ENCODE results near the gene NAA10. TPM values are rescaled to one million over a fixed set of nuclear protein-coding genes. Genes with fewer than 3 reads are reported as not detected.

Gene NAA10
- polyA plus RNA-seq (2013, experiment 1 of 2): 94.9 TPM
- 91.4 TPM for polyA plus RNA-seq (2013, experiment 2 of 2)

DNA sequence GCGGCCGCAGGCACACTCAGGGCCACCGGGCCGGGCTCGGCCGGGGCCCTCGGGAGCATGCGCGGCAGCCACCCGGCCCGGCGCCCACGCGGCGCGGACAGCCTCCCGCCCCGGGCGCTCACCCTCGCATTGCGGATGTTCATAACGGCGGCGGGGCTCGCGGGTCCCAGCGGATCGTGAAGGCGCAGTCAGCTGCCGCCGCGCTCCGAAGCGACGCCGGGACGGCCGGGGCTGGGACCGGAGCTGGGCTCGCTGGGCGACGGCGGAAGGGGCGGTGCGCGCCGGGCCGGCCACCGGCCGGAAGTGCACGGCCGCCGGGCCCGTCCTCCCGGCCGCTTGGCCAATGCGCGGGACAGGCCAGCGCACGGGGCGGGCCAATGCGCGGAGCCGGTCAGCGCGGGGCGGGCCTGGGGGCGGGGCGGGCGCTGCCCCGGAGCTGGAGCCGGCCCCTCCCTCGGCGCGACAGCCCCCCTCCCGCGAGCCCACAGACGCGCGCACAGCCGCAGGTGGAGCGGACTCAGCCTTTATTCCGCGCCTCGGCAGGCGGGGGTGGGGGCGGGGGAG, at the start of gene NAA10:
Gene NAA10, minus strand, starts transcription at position 276 of the 564 bp plus-strand sequence. Its CDS starts 133 bp downstream, at position 143.
- Histone ChIP-seq H2BK120ac (ENCODE audit: low read depth, low read length) (no peak within 1 kb of the TSS), H3K4me2 (ENCODE audit: insufficient read depth, low read length, poor library complexity, severe bottlenecking) (peak within 1 kb of the TSS; percentile 62), H2BK12ac (ENCODE audit: low read length) (no peak within 1 kb of the TSS), H3K36me3 (replicated peaks in 1 of 2; ENCODE audit: control insufficient read depth in 2 of 2, insufficient read depth in 2 of 2, low read length in 2 of 2) (peaks cover 10 to 32% of the 10 kb centered on the region in 2 donors), H2BK5ac (ENCODE audit: low read length) (peak within 1 kb of the TSS; percentile 53), H2AFZ (ENCODE audit: low read length) (peak within 1 kb of the TSS; percentile 56), H4K8ac (ENCODE audit: low read depth, low read length) (no peak within 1 kb of the TSS), H3K18ac (ENCODE audit: low read length) (peak within 1 kb of the TSS; percentile 71), H3K23ac (ENCODE audit: low read depth, low read length, poor library complexity) (peak within 1 kb of the TSS; percentile 65), H3K4me1 (ENCODE audit: control insufficient read depth in 2 of 2, insufficient read depth in 1 of 2, low read depth in 1 of 2, low read length in 2 of 2) (peaks cover 0 to 4% of the 10 kb centered on the region in 2 donors), H2BK15ac (ENCODE audit: low read length) (no peak within 1 kb of the TSS), H3K4ac (ENCODE audit: low read length) (no peak within 1 kb of the TSS), H3K4me3 (ENCODE audit: low read length in 2 of 2) (peak within 1 kb of the TSS; percentile 75 to 93), H3K14ac (ENCODE audit: low read length) (no peak within 1 kb of the TSS), H3K79me1 (ENCODE audit: low read depth, low read length) (peaks cover 6% of the 10 kb centered on the region), H2AK5ac (ENCODE audit: low read depth, low read length) (no peak within 1 kb of the TSS), H3K9ac (ENCODE audit: low read depth, low read length, poor library complexity) (peak within 1 kb of the TSS; percentile 90), H3K27me3 (ENCODE audit: control insufficient read depth in 3 of 3, insufficient read depth in 3 of 3, low read depth in 1 of 3, low read length in 3 of 3) (peaks cover 0 to 31% (median 0%) of the 10 kb centered on the region in 3 experiments), H3K27ac (replicated peaks; ENCODE audit: low read length) (no peak within 1 kb of the TSS), H4K91ac (ENCODE audit: low read depth, low read length, poor library complexity) (no peak within 1 kb of the TSS), H3K9me3 (replicated peaks in 1 of 2; ENCODE audit: control insufficient read depth in 2 of 2, insufficient read depth in 1 of 2, low read depth in 1 of 2, low read length in 2 of 2) (no peaks in the 10 kb centered on the region)
- DNase-seq (ENCODE audit: low spot score): peak; percentile 50
- WGBS, 2 donors (ENCODE audit: extremely low coverage in 2 of 2, insufficient read length in 2 of 2, insufficient replicate concordance in 1 of 2): no CpG with 5 or more reads among the region's 87 CpGs

DNA sequence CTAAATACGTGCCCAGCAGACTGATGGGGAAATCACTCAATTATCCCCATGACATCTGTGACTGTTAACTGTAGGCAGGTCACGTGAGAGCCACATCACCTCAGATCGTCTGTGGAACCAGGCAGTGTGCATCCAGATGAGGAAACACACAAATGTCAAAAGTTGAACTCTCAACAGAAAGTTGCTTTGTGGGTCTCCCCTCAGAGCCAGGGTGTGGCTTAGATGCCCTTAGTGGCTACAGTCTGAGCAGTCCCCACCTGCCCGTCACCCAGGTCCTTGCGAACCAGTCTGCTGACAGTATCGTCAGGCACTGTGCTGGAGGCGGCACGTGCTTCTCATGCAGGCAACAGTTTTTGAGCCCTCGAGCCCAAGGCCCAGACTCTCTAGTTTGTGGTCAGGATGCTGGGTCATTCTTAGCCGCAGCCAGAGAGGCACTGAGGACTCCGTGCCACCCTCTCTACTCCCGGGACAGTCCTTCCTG, 48.5 kb upstream of the NAA10 start:
- H4K91ac ChIP-seq (ENCODE audit: low read depth, low read length, poor library complexity): no peak overlapping the region
- H2BK12ac ChIP-seq (ENCODE audit: low read length): no peak overlapping the region
- H3K9ac ChIP-seq (ENCODE audit: low read depth, low read length, poor library complexity): no peak overlapping the region
- H3K4me3 ChIP-seq (ENCODE audit: low read length in 2 of 2): no peak overlapping the region
- no peak overlapping the region for H3K23ac ChIP-seq (ENCODE audit: low read depth, low read length, poor library complexity)
- peaks cover 0 to 36% (median 0%) of the 10 kb centered on the region in 3 experiments for H3K27me3 ChIP-seq (ENCODE audit: control insufficient read depth in 3 of 3, insufficient read depth in 3 of 3, low read depth in 1 of 3, low read length in 3 of 3)
- no peak overlapping the region for H4K8ac ChIP-seq (ENCODE audit: low read depth, low read length)
- H3K27ac ChIP-seq (replicated peaks; ENCODE audit: low read length): no peak overlapping the region
- no peaks in the 10 kb centered on the region for H3K9me3 ChIP-seq (replicated peaks in 1 of 2; ENCODE audit: control insufficient read depth in 2 of 2, insufficient read depth in 1 of 2, low read depth in 1 of 2, low read length in 2 of 2)
- no peak overlapping the region for H3K18ac ChIP-seq (ENCODE audit: low read length)
- no peak overlapping the region for H2BK5ac ChIP-seq (ENCODE audit: low read length)
- no peak for DNase-seq (ENCODE audit: low spot score)
- no peak overlapping the region for H2BK120ac ChIP-seq (ENCODE audit: low read depth, low read length)
- H3K4ac ChIP-seq (ENCODE audit: low read length): no peak overlapping the region
- H3K4me2 ChIP-seq (ENCODE audit: insufficient read depth, low read length, poor library complexity, severe bottlenecking): no peak overlapping the region
- no peaks in the 10 kb centered on the region for H3K36me3 ChIP-seq (replicated peaks in 1 of 2; ENCODE audit: control insufficient read depth in 2 of 2, insufficient read depth in 2 of 2, low read length in 2 of 2)
- H2BK15ac ChIP-seq (ENCODE audit: low read length): no peak overlapping the region
- no peak overlapping the region for H3K14ac ChIP-seq (ENCODE audit: low read length)
- peaks cover 1 to 3% of the 10 kb centered on the region in 2 donors for H3K4me1 ChIP-seq (ENCODE audit: control insufficient read depth in 2 of 2, insufficient read depth in 1 of 2, low read depth in 1 of 2, low read length in 2 of 2)
- H3K79me1 ChIP-seq (ENCODE audit: low read depth, low read length): no peaks in the 10 kb centered on the region
- H2AK5ac ChIP-seq (ENCODE audit: low read depth, low read length): no peak overlapping the region
- no CpG with 5 or more reads among the region's 12 CpGs for WGBS, 2 donors (ENCODE audit: extremely low coverage in 2 of 2, insufficient read length in 2 of 2, insufficient replicate concordance in 1 of 2)
- H2AFZ ChIP-seq (ENCODE audit: low read length): no peak overlapping the region

DNA sequence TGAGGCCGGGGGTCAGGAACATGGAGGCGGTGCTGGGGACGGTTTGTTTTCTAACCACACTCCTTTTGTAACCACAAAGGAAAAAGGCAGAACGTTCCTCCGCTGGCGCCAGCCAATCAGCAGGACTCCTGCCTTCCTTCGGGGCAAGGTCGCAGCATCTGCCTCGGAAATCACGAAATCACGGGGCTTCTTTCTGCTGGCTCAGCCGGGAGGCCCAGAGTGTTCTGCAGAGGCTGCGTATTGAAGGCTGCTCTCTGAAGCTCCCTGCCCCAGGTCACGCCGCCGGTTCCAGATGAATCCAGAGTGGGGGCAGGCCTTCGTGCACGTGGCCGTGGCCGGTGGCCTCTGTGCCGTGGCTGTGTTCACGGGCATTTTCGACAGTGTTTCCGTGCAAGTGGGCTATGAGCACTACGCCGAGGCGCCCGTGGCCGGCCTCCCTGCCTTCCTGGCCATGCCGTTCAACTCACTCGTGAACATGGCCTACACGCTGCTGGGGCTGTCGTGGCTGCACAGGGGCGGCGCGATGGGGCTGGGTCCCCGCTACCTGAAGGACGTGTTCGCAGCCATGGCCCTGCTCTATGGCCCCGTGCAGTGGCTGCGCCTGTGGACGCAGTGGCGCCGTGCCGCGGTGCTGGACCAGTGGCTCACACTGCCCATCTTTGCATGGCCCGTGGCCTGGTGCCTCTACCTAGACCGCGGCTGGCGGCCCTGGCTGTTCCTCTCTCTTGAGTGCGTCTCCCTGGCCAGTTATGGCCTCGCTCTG, 47.1 kb upstream of the NAA10 start:
- Histone ChIP-seq H4K8ac (ENCODE audit: low read depth, low read length) (no peak overlapping the region), H4K91ac (ENCODE audit: low read depth, low read length, poor library complexity) (no peak overlapping the region), H3K36me3 (replicated peaks in 1 of 2; ENCODE audit: control insufficient read depth in 2 of 2, insufficient read depth in 2 of 2, low read length in 2 of 2) (no peaks in the 10 kb centered on the region), H3K4me2 (ENCODE audit: insufficient read depth, low read length, poor library complexity, severe bottlenecking) (no peak overlapping the region), H3K79me1 (ENCODE audit: low read depth, low read length) (no peaks in the 10 kb centered on the region), H3K9ac (ENCODE audit: low read depth, low read length, poor library complexity) (no peak overlapping the region), H3K4me1 (ENCODE audit: control insufficient read depth in 2 of 2, insufficient read depth in 1 of 2, low read depth in 1 of 2, low read length in 2 of 2) (peaks cover 1 to 3% of the 10 kb centered on the region in 2 donors), H2BK5ac (ENCODE audit: low read length) (no peak overlapping the region), H3K18ac (ENCODE audit: low read length) (no peak overlapping the region), H2AFZ (ENCODE audit: low read length) (no peak overlapping the region), H3K14ac (ENCODE audit: low read length) (no peak overlapping the region), H3K4ac (ENCODE audit: low read length) (no peak overlapping the region), H3K9me3 (replicated peaks in 1 of 2; ENCODE audit: control insufficient read depth in 2 of 2, insufficient read depth in 1 of 2, low read depth in 1 of 2, low read length in 2 of 2) (no peaks in the 10 kb centered on the region), H3K23ac (ENCODE audit: low read depth, low read length, poor library complexity) (no peak overlapping the region), H3K27ac (replicated peaks; ENCODE audit: low read length) (no peak overlapping the region), H2AK5ac (ENCODE audit: low read depth, low read length) (no peak overlapping the region), H2BK120ac (ENCODE audit: low read depth, low read length) (no peak overlapping the region), H2BK15ac (ENCODE audit: low read length) (no peak overlapping the region), H3K27me3 (ENCODE audit: control insufficient read depth in 3 of 3, insufficient read depth in 3 of 3, low read depth in 1 of 3, low read length in 3 of 3) (peaks cover 0 to 37% (median 0%) of the 10 kb centered on the region in 3 experiments), H2BK12ac (ENCODE audit: low read length) (no peak overlapping the region), H3K4me3 (ENCODE audit: low read length in 2 of 2) (no peak overlapping the region)
- no CpG with 5 or more reads among the region's 52 CpGs for WGBS, 2 donors (ENCODE audit: extremely low coverage in 2 of 2, insufficient read length in 2 of 2, insufficient replicate concordance in 1 of 2)
- no peak for DNase-seq (ENCODE audit: low spot score)

DNA sequence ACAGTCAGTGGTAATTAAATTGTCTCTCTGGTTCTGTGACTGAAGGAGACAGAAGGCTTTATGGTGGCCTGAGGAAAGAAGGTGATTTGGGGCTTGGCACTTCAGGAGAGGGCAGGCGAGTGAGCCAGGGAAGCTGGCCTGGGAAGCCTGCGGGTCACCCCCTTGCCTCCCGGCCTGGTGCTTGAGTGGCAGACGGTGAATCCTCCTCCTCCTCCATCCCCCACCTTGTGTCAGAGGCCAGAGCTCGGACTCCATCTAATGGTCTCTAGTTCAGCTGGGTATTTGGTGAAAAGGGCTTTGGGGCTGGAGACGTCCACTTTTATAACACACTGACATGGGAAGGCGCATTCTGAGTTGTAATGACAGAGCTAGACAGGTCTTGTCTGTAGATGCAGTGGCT, 46.4 kb upstream of the NAA10 start:
- H3K4me1 ChIP-seq (ENCODE audit: control insufficient read depth in 2 of 2, insufficient read depth in 1 of 2, low read depth in 1 of 2, low read length in 2 of 2): peaks cover 1 to 3% of the 10 kb centered on the region in 2 donors
- no peak overlapping the region for H3K4ac ChIP-seq (ENCODE audit: low read length)
- peaks cover 0 to 37% (median 0%) of the 10 kb centered on the region in 3 experiments for H3K27me3 ChIP-seq (ENCODE audit: control insufficient read depth in 3 of 3, insufficient read depth in 3 of 3, low read depth in 1 of 3, low read length in 3 of 3)
- H4K8ac ChIP-seq (ENCODE audit: low read depth, low read length): no peak overlapping the region
- no peaks in the 10 kb centered on the region for H3K9me3 ChIP-seq (replicated peaks in 1 of 2; ENCODE audit: control insufficient read depth in 2 of 2, insufficient read depth in 1 of 2, low read depth in 1 of 2, low read length in 2 of 2)
- H2BK12ac ChIP-seq (ENCODE audit: low read length): peak overlapping the region; percentile 22
- peak overlapping the region; percentile 17 for H3K27ac ChIP-seq (replicated peaks; ENCODE audit: low read length)
- H3K79me1 ChIP-seq (ENCODE audit: low read depth, low read length): no peaks in the 10 kb centered on the region
- WGBS, 2 donors (ENCODE audit: extremely low coverage in 2 of 2, insufficient read length in 2 of 2, insufficient replicate concordance in 1 of 2): no CpG with 5 or more reads among the region's 7 CpGs
- no peak overlapping the region for H2BK5ac ChIP-seq (ENCODE audit: low read length)
- no peak overlapping the region for H2AFZ ChIP-seq (ENCODE audit: low read length)
- no peak for DNase-seq (ENCODE audit: low spot score)
- H2BK15ac ChIP-seq (ENCODE audit: low read length): no peak overlapping the region
- H2BK120ac ChIP-seq (ENCODE audit: low read depth, low read length): no peak overlapping the region
- no peak overlapping the region for H3K9ac ChIP-seq (ENCODE audit: low read depth, low read length, poor library complexity)
- H3K4me2 ChIP-seq (ENCODE audit: insufficient read depth, low read length, poor library complexity, severe bottlenecking): no peak overlapping the region
- no peaks in the 10 kb centered on the region for H3K36me3 ChIP-seq (replicated peaks in 1 of 2; ENCODE audit: control insufficient read depth in 2 of 2, insufficient read depth in 2 of 2, low read length in 2 of 2)
- H3K4me3 ChIP-seq (ENCODE audit: low read length in 2 of 2): no peak overlapping the region
- H3K23ac ChIP-seq (ENCODE audit: low read depth, low read length, poor library complexity): no peak overlapping the region
- no peak overlapping the region for H3K14ac ChIP-seq (ENCODE audit: low read length)
- H3K18ac ChIP-seq (ENCODE audit: low read length): no peak overlapping the region
- no peak overlapping the region for H2AK5ac ChIP-seq (ENCODE audit: low read depth, low read length)
- no peak overlapping the region for H4K91ac ChIP-seq (ENCODE audit: low read depth, low read length, poor library complexity)
